Activated CD4-positive, alpha-beta T cell treated with anti-CD3 and anti-CD28 coated beads, Interleukin-2, Interleukin-6, amounts not matched to agents 100 ng/mL and 50 ng/mL, durations not matched to agents 16 hours and 8 hours (primary cell): ENCODE results near the gene CCL28.
A peak's percentile ranks its signal among the peaks of the same experiment; 100 is the strongest.

Source experiments
- DNase-seq: peaks from one replicate; pipeline ENCODE4 v3.0.0-alpha.2; 2020

The CCL28 gene

GRCh38 chr5:43354774-43355173, 57.4 kb downstream of the CCL28 start:
- no peak for DNase-seq

GRCh38 chr5:43353668-43354067, 58.5 kb downstream of the CCL28 start:
- DNase-seq = no peak

GRCh38 chr5:43352915-43353314, 59.3 kb downstream of the CCL28 start:
- no peak for DNase-seq

GRCh38 chr5:43352131-43352530, 60.1 kb downstream of the CCL28 start:
- no peak for DNase-seq

GRCh38 chr5:43348861-43349363, 63.3 kb downstream of the CCL28 start:
- no peak for DNase-seq

GRCh38 chr5:43348207-43348606, 64.0 kb downstream of the CCL28 start:
- no peak for DNase-seq

- DNase-seq = no peak
Observed at GRCh38 chr5:43338862-43339261, 73.3 kb downstream of the CCL28 start.

GRCh38 chr5:43336159-43336558, 76.0 kb downstream of the CCL28 start:
- peak; percentile 76 for DNase-seq

GRCh38 chr5:43335681-43336080, 76.5 kb downstream of the CCL28 start:
- no peak for DNase-seq

GRCh38 chr5:43332401-43332800, 79.8 kb downstream of the CCL28 start:
- no peak for DNase-seq
